Type B pancreatic cell (in vitro differentiated cells): Measurements from ENCODE around the gene ZFAND5. TPM values are rescaled to one million over a fixed set of nuclear protein-coding genes. Genes with fewer than 3 reads are reported as not detected.

ENCODE experiments used
- DNase-seq: peaks from one replicate; pipeline ENCODE4 v3.0.0; 2021; ENCODE audit warnings: mixed read lengths; ENCODE audit not compliant: unreplicated experiment; ENCODE audit errors: extremely low spot score
- H3K27ac Mint-ChIP-seq: 2 replicates; pipeline ENCODE4 v1.8.0; 2021; ENCODE audit warnings: mild to moderate bottlenecking, mixed read lengths
- H3K27me3 Mint-ChIP-seq: 2 replicates; pipeline ENCODE4 v1.8.0; 2021; ENCODE audit warnings: mixed read lengths
- H3K36me3 Mint-ChIP-seq: 2 replicates; pipeline ENCODE4 v1.8.0; 2021; ENCODE audit warnings: mixed read lengths
- H3K4me1 Mint-ChIP-seq: one replicate; pipeline ENCODE4 v1.8.0; 2021; ENCODE audit warnings: mixed read lengths; ENCODE audit not compliant: unreplicated experiment
- H3K4me3 Mint-ChIP-seq: 2 replicates; pipeline ENCODE4 v1.8.0; 2021; ENCODE audit warnings: mild to moderate bottlenecking, mixed read lengths
- H3K9me3 Mint-ChIP-seq: 2 replicates; pipeline ENCODE4 v1.8.0; 2021; ENCODE audit warnings: mixed read lengths
- total RNA-seq: library from RNA; stranded (reverse); gene quantifications from 2 replicates; pipeline ENCODE4 v1.2.1, GENCODE V29; 2021; ENCODE audit warnings: low replicate concordance
- TF ChIP-seq, protein P1 (sequence below): fragments of 200-600 bp; sonication (generic); conservative IDR thresholded peaks from 2 replicates; pipeline ENCODE4 v1.5.0; 2021; ENCODE audit warnings: antibody characterized with exemption, mild to moderate bottlenecking

ZFAND5 gene
- total RNA-seq, 1 donor from 2014 or later: 175 TPM

DNA sequence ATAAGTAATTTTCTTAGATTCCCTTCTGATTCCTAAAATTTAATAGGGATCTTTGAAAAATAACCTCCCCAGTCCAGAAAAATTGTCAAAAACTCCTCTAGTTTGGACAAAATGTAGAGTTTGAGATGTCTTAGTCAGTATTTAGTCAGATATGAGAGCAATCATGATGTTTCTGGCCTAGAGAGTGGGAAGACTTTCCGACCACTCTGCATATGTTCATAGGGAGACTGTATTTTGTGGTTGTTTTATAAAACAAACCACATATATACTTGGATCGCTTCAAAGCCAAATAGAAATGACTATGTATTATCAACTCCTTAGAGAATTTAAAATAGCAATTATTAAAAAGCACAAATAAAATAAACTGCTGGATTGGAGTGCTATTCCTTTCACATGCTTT is 15.8 kb downstream of the ZFAND5 start:
- Mint-ChIP-seq H3K4me1 (peaks cover 8% of the 10 kb centered on the region), H3K36me3 (peaks cover 13% of the 10 kb centered on the region), H3K9me3 (no peaks in the 10 kb centered on the region), H3K4me3 (no peak overlapping the region), H3K27ac (no peak overlapping the region), H3K27me3 (no peaks in the 10 kb centered on the region)
- TF ChIP-seq, protein P1, sequence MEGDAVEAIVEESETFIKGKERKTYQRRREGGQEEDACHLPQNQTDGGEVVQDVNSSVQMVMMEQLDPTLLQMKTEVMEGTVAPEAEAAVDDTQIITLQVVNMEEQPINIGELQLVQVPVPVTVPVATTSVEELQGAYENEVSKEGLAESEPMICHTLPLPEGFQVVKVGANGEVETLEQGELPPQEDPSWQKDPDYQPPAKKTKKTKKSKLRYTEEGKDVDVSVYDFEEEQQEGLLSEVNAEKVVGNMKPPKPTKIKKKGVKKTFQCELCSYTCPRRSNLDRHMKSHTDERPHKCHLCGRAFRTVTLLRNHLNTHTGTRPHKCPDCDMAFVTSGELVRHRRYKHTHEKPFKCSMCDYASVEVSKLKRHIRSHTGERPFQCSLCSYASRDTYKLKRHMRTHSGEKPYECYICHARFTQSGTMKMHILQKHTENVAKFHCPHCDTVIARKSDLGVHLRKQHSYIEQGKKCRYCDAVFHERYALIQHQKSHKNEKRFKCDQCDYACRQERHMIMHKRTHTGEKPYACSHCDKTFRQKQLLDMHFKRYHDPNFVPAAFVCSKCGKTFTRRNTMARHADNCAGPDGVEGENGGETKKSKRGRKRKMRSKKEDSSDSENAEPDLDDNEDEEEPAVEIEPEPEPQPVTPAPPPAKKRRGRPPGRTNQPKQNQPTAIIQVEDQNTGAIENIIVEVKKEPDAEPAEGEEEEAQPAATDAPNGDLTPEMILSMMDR: no peak
- DNase-seq: no peak

DNA sequence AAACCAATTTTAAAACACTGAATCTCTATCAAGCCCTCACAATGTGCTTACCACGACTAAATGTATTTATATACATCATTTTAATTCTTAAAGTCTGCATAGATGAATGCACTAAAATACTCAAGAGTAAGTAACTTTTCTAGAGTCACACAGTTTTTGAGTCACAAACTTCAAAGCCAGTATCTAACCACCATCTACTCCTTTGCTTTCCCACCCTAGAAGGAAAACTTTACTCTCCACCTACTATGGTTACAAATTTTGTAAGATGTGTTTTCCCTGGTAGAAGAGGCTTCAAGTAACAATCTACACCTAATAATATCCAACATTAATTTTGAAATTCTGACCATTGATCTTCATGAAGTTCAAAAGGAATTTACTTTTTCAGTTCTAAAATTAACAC is 18.7 kb downstream of the ZFAND5 start:
- no peak overlapping the region for H3K4me3 Mint-ChIP-seq
- H3K4me1 Mint-ChIP-seq: no peaks in the 10 kb centered on the region
- TF ChIP-seq, protein P1: no peak
- H3K9me3 Mint-ChIP-seq: no peaks in the 10 kb centered on the region
- no peak overlapping the region for H3K27ac Mint-ChIP-seq
- H3K27me3 Mint-ChIP-seq: no peaks in the 10 kb centered on the region
- DNase-seq: no peak
- H3K36me3 Mint-ChIP-seq: no peaks in the 10 kb centered on the region

DNA sequence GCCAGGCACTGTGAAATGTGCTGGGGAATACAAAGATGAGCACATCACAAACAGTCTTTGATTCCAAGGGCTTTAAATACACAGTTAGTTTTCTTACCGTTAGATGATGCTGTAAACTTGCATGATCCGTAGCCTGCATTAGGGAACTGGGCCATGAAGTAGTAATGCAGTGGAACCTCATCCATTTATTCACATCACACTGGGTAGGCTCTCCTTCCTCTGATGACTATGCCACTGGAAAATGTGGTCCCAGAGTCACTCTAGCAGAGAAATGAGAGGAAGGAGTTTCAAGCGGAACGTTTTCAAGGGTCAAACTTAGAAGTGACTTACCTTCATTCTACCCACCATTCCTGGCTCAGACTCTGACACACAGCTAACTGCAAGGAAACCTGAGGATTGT is 26.4 kb downstream of the ZFAND5 start:
- TF ChIP-seq, protein P1: no peak
- H3K4me1 Mint-ChIP-seq: peaks cover 2% of the 10 kb centered on the region
- peaks cover 6% of the 10 kb centered on the region for H3K9me3 Mint-ChIP-seq
- H3K4me3 Mint-ChIP-seq: no peak overlapping the region
- H3K27ac Mint-ChIP-seq: no peak overlapping the region
- H3K27me3 Mint-ChIP-seq: no peaks in the 10 kb centered on the region
- H3K36me3 Mint-ChIP-seq: no peaks in the 10 kb centered on the region
- DNase-seq: no peak

DNA sequence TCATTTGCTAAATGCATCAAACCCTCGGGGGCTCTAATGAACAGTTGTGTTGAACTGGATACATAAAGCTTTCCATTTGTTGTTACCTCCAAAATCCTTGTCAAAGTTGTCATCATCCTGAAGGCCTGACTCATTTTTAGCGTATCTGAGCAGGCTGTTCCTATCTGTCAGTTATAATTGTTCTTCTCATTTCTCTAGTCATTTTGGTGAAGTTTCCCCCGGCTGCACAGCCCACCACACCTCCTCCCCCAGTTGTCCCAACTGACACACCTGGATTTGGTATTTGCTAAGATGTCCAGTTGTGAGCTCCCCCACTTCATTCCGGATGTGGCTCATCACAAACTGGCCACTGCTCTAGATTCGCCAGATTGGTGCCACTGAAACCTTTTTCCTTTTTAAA is 27.7 kb downstream of the ZFAND5 start:
- DNase-seq: no peak

DNA sequence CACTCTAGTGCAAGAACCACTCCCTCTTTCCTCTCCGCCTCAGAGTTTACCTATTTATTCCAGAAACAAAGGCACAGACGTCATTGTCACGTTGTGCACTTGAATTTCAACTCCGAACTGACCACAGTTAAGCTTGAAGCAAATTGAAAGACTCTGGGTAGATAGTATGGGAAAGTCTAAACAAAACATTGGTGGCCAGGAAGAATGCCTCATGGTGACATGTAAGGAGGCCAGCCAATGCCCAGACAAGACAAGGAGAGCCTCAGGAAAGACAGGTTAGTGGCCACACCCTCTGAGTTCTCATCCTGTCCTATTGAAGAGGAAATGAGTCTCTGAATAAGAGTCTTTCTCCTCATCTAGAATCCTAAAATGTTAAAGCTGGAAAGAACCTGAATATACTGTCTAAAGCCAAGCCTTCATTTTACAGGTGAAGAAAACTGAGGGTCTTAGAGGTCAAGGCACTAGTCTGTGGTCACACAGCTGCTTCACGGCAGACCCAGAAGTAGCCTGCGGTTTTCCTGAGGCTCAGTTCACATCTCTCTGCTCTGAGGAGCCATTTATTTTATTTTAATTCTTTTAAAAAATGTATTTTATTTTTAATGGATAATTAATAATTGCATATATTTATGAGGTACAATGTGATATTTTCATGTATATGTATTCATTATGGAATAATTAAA is 30.2 kb downstream of the ZFAND5 start:
- no peak for DNase-seq
- Mint-ChIP-seq H3K4me3 (no peak overlapping the region), H3K27ac (no peak overlapping the region), H3K36me3 (no peaks in the 10 kb centered on the region), H3K4me1 (peaks cover 8% of the 10 kb centered on the region), H3K9me3 (peaks cover 9% of the 10 kb centered on the region), H3K27me3 (peaks cover 5% of the 10 kb centered on the region)
- TF ChIP-seq, protein P1: no peak

More for the DNA sequence above, 27.7 kb downstream of the ZFAND5 start:
- no peak overlapping the region for H3K4me3 Mint-ChIP-seq
- peaks cover 9% of the 10 kb centered on the region for H3K9me3 Mint-ChIP-seq
- no peak overlapping the region for H3K27ac Mint-ChIP-seq
- TF ChIP-seq, protein P1: no peak
- H3K36me3 Mint-ChIP-seq: no peaks in the 10 kb centered on the region
- peaks cover 6% of the 10 kb centered on the region for H3K4me1 Mint-ChIP-seq
- H3K27me3 Mint-ChIP-seq: no peaks in the 10 kb centered on the region

DNA sequence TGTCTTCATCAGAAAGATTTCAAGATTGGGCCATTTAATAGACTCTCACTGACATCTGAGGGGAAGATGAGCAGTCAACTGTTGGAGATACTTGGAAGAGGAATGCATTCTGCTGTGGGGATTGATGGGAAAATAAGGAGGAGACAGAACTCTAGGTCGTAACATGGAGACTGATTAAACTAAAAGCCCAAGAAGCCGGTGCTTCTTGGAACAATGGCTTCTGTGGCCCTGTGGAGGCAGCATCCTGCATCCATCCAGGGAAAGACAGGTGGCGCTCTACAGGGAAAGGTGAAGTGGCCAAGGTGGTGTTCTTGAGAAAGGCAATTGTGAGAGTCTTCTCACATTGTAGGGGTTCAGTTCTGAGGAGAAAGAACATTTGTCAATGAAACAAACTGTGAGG is 31.3 kb downstream of the ZFAND5 start:
- no peaks in the 10 kb centered on the region for H3K36me3 Mint-ChIP-seq
- peaks cover 9% of the 10 kb centered on the region for H3K9me3 Mint-ChIP-seq
- no peak overlapping the region for H3K4me3 Mint-ChIP-seq
- H3K27ac Mint-ChIP-seq: no peak overlapping the region
- peaks cover 5% of the 10 kb centered on the region for H3K27me3 Mint-ChIP-seq
- TF ChIP-seq, protein P1: no peak
- peaks cover 8% of the 10 kb centered on the region for H3K4me1 Mint-ChIP-seq
- no peak for DNase-seq
